HG02981 (cell line): Measurements from ENCODE around the gene LRRC4B.
"Not testable (repeated sequence)": the region's sequence is repeated elsewhere in the genome, so short reads cannot be mapped to it uniquely, and the experiment has no call there.

Experiments
- ATAC-seq: cut with Tn5 transposase; IDR thresholded peaks from one replicate; pipeline ENCODE4 v1.9.1; 2021; ENCODE audit warnings: mild to moderate bottlenecking, moderate library complexity; ENCODE audit not compliant: unreplicated experiment

LRRC4B gene

GRCh38 chr19:50567882-50568727 lies at the start of gene LRRC4B:
Gene LRRC4B (minus strand): TSS chr19:50568435. CDS start chr19:50548838, 19,597 bp downstream.
- ATAC-seq, result no peak

- ATAC-seq, result not testable (repeated sequence)
These were observed 44.5 kb upstream of the LRRC4B start for GRCh38 chr19:50612504-50613404.

- no peak for ATAC-seq
These were observed 39.9 kb upstream of the LRRC4B start for GRCh38 chr19:50607874-50608785.

- ATAC-seq, result no peak
These were observed 39.2 kb upstream of the LRRC4B start for GRCh38 chr19:50607388-50607787.

- ATAC-seq, result not testable (repeated sequence)
These were observed 38.0 kb upstream of the LRRC4B start for GRCh38 chr19:50606059-50606836.

- ATAC-seq, result not testable (repeated sequence)
These were observed 36.2 kb upstream of the LRRC4B start for GRCh38 chr19:50604264-50605073.

GRCh38 chr19:50602935-50603334 lies 34.7 kb upstream of the LRRC4B start:
- no peak for ATAC-seq

- no peak for ATAC-seq
These were observed 34.3 kb upstream of the LRRC4B start for GRCh38 chr19:50602496-50602895.

- no peak for ATAC-seq
These were observed 33.8 kb upstream of the LRRC4B start for GRCh38 chr19:50602089-50602422.

GRCh38 chr19:50601407-50602088 lies 33.3 kb upstream of the LRRC4B start:
- no peak for ATAC-seq

- ATAC-seq, result no peak
These were observed 31.2 kb upstream of the LRRC4B start for GRCh38 chr19:50599427-50599826.

- ATAC-seq, result no peak
These were observed 22.0 kb upstream of the LRRC4B start for GRCh38 chr19:50590191-50590590.

- ATAC-seq, result not testable (repeated sequence)
These were observed 13.8 kb upstream of the LRRC4B start for GRCh38 chr19:50581795-50582660.

- no peak for ATAC-seq
These were observed 12.9 kb upstream of the LRRC4B start for GRCh38 chr19:50580970-50581634.

- ATAC-seq, result no peak
These were observed 12.0 kb upstream of the LRRC4B start for GRCh38 chr19:50580240-50580639.

GRCh38 chr19:50576769-50577168 lies 8.5 kb upstream of the LRRC4B start:
- not testable (repeated sequence) for ATAC-seq
